Activated CD4-positive, alpha-beta memory T cell treated with anti-CD3 and anti-CD28 coated beads for 36 hours (primary cell): ENCODE results near the gene PTOV1. TPM values are rescaled to one million over a fixed set of nuclear protein-coding genes. Genes with fewer than 3 reads are reported as not detected.

Source experiments
- CTCF ChIA-PET: fragments of 350-600 bp; sonication (Branson Sonifier 250); formaldehyde crosslinking; loops from one replicate; lab custom pipeline; 2021; ENCODE audit warnings: antibody characterized with exemption, inconsistent platforms; lab: Charles Lee
- POLR2A ChIA-PET: fragments of 350-600 bp; sonication (Branson Sonifier 250); formaldehyde crosslinking; loops from one replicate; lab custom pipeline; 2021; ENCODE audit warnings: antibody characterized with exemption; lab: Charles Lee
- DNase-seq: peaks from one replicate; pipeline ENCODE4 v3.0.0-alpha.2; 2020
- H3K27ac Mint-ChIP-seq: one replicate; pipeline ENCODE4 v1.8.0; 2021; ENCODE audit warnings: mixed read lengths
- H3K27me3 Mint-ChIP-seq: one replicate; pipeline ENCODE4 v1.8.0; 2021; ENCODE audit warnings: mixed read lengths
- H3K36me3 Mint-ChIP-seq: one replicate; pipeline ENCODE4 v1.8.0; 2021; ENCODE audit warnings: mixed read lengths
- H3K4me1 Mint-ChIP-seq: one replicate; pipeline ENCODE4 v1.8.0; 2021; ENCODE audit warnings: low read depth, mixed read lengths
- H3K4me3 Mint-ChIP-seq: one replicate; pipeline ENCODE4 v1.8.0; 2021; ENCODE audit warnings: mild to moderate bottlenecking, mixed read lengths
- H3K9me3 Mint-ChIP-seq: one replicate; pipeline ENCODE4 v1.8.0; 2021; ENCODE audit warnings: mixed read lengths
- intact Hi-C: fragments of 100-400 bp; cut with micrococcal nuclease; formaldehyde crosslinking; loops from one replicate; pipeline ENCODE4 v1.15.1; 2023
- total RNA-seq, 2 experiments: library from RNA; stranded (reverse); gene quantifications; one replicate each; pipeline ENCODE4 v1.2.3, GENCODE V29; 2021

PTOV1 gene
- total RNA-seq, 2 experiments from 2014 or later: 105 to 108 TPM

DNA sequence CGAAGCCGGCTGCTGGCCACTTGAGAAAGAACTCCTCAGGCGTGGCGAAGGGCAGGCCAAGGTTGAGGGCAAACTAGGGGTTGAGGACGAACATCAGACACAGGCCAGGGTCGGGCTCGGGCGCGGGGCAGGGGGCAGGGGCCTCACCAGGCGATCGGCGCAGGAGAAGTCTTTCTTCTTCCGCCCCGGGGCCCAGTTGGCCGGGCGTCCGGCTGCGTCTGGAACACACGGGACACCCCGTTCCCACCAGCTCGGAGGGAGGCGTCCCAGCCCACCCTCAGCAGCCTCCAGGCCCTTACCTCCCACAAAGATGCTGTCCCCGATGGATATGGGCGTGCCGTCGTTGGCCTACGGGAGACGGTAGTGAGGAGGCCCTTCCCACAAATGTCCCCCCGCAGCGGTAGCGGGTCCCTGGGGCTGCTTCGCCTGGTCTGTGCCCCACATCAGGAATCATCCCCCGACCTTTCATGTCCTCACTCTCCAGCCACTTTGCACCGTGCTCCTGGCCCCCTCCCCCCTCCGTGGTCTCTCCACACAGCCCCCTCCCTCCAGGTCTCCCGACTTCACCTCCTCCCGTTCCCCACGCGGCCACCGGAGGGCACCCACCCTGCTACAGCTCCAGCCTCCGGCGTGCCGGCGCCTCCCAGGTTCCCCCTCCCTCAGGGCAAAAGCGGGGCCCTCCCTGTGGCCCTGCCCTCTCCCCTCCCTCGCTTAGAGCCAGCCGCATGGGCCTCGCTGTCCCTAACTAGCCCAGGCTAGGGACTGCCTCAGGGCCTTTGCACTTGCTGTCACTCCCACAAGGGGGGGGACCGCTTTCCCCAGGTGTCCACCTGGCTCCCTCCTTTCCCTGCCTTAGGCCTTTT, 11.7 kb downstream of the PTOV1 start:
- Mint-ChIP-seq H3K4me3 (no peak overlapping the region), H3K36me3 (peaks cover 54% of the 10 kb centered on the region), H3K4me1 (peaks cover 28% of the 10 kb centered on the region), H3K27ac (no peak overlapping the region), H3K9me3 (no peaks in the 10 kb centered on the region), H3K27me3 (no peaks in the 10 kb centered on the region)
- intact Hi-C loops: no loop called here
- DNase-seq: peak; percentile 38
- ChIA-PET POLR2A (interaction anchor here (1.1 kb wide), 1 partner anchor 9 kb away, joined by 3 read pairs; no protein-coding TSS in a partner anchor), CTCF (interaction anchor here (1.4 kb wide), 1 partner anchor 53 kb away, joined by 4 read pairs; no protein-coding TSS in a partner anchor)

DNA sequence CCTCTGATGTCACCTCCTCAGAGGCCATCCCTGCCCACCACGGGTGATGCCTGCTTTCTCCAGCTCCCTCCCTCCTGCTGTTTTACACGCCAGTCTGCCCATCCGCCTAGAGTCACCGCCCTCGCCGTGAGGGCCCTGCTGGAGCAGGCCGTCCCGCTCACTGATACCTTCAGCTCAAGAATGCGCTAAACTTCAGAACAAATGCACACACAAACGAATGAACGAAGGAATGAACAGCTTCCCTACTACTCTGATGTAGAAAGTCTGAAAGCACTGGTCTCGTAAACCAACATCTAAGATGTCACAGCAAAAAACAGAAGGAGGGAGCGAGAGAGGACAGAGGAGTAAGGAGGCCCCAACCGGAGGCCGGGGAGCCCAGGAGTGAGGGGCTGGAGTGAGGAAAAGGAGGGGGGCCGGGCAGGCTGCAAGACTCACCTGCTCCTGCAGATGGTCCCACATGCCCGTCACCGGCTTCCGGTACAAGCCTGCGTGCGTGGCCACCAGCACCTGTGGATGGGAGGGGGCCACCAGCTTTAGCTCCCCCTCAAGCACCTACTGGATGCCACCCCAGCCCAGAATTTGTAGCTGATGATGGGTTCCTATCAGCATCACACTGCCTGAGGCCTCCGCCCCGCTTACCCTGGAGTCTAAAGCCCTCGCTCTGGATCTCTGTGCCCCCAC, 12.4 kb downstream of the PTOV1 start:
- Mint-ChIP-seq H3K4me1 (peaks cover 35% of the 10 kb centered on the region), H3K4me3 (no peak overlapping the region)

DNA sequence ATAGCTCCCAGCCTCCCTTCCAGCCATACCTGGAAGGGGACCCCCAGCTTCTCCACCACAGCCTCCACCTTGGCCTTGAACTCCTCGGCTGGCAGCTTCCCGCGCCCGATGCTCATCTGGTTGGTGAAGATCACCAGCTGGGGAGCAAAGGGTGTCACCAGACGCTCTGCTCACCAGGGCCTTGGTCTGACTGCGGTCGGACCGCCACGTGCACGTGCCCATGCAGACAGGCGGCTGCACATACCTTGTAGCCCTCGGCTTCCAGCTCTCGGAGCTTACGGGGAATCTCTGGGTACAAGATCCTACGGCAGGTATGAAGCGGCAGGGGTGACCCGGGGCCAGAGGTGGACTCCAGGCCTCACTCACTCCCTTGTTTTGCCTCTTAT, 13.0 kb downstream of the PTOV1 start:
- H3K27ac Mint-ChIP-seq: no peak overlapping the region
- CTCF ChIA-PET: interaction anchor here (1.1 kb wide), 1 partner anchor 13 kb away, joined by 3 read pairs; the partner anchor contains the start of gene PTOV1
- H3K4me3 Mint-ChIP-seq: no peak overlapping the region
- no peak for DNase-seq
- H3K4me1 Mint-ChIP-seq: peaks cover 40% of the 10 kb centered on the region
- H3K36me3 Mint-ChIP-seq: peaks cover 48% of the 10 kb centered on the region
- no peaks in the 10 kb centered on the region for H3K9me3 Mint-ChIP-seq
- POLR2A ChIA-PET: interaction anchor here (1.1 kb wide), 1 partner anchor 10 kb away, joined by 3 read pairs; no protein-coding TSS in a partner anchor
- no peaks in the 10 kb centered on the region for H3K27me3 Mint-ChIP-seq
- intact Hi-C loops: no loop called here

More for the DNA sequence above, 12.4 kb downstream of the PTOV1 start:
- ChIA-PET POLR2A (interaction anchor here (1.1 kb wide), 1 partner anchor 10 kb away, joined by 3 read pairs; no protein-coding TSS in a partner anchor), CTCF (interaction anchor here (1.1 to 1.4 kb wide), 2 partner anchors 13 to 54 kb away, joined by 3 to 4 read pairs; partner anchors contain the start of gene PTOV1)
- H3K27ac Mint-ChIP-seq: no peak overlapping the region
- DNase-seq: no peak
- intact Hi-C loops: no loop called here
- H3K36me3 Mint-ChIP-seq: peaks cover 50% of the 10 kb centered on the region
- H3K27me3 Mint-ChIP-seq: no peaks in the 10 kb centered on the region
- no peaks in the 10 kb centered on the region for H3K9me3 Mint-ChIP-seq

GRCh38 chr19:49864890-49865289, 13.9 kb downstream of the PTOV1 start:
- H3K36me3 Mint-ChIP-seq: peaks cover 45% of the 10 kb centered on the region
- DNase-seq: no peak
- intact Hi-C loops: loop anchor here (5.0 kb wide), 2 partner anchors 48 to 273 kb away; partner anchors contain the start of genes MED25 and PRR12
- no peak overlapping the region for H3K4me3 Mint-ChIP-seq
- H3K27me3 Mint-ChIP-seq: no peaks in the 10 kb centered on the region
- no peak overlapping the region for H3K27ac Mint-ChIP-seq
- ChIA-PET POLR2A (interaction anchor here (1.0 kb wide), 1 partner anchor 12 kb away, joined by 6 read pairs; the partner anchor contains the start of genes AKT1S1 and TBC1D17), CTCF (interaction anchor here (0.7 to 1.1 kb wide), 2 partner anchors 11 to 119 kb away, joined by 3 read pairs; no protein-coding TSS in a partner anchor)
- peaks cover 40% of the 10 kb centered on the region for H3K4me1 Mint-ChIP-seq
- H3K9me3 Mint-ChIP-seq: no peaks in the 10 kb centered on the region

- POLR2A ChIA-PET: interaction anchor here (0.6 to 1.4 kb wide), 5 partner anchors 13 to 48 kb away, joined by 3 to 5 read pairs (median 4); partner anchors contain the start of gene PTOV1
Observed at GRCh38 chr19:49866933-49867782, 16.2 kb downstream of the PTOV1 start, which contains the start of gene PNKP. TSS of gene PNKP (minus strand) at chr19:49867576. CDS start at chr19:49867204, 372 bp downstream.

DNA sequence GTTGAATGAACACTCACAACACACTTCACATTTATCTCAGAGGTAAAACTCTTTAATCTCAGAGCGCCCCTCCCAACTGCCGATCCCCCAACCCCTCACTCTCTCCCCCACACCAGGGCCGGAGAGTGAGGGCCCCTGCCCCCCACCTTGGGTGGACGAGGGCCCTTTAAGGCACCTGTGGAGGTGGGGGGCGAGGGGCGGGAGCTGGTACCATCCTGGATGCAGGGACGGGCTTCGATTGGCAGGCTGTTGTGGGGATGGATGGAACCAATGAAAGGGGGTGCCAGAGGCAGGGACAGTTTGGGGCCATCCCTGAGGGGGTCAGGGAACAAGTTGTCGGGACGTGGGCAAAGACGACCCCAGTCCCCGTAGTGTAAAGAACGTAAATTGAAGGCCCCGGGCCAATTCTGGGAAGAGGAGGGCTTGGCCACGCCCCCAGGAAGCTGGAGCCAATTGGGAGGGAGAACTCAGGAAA, 18.1 kb downstream of the PTOV1 start:
- ChIA-PET POLR2A (interaction anchor here (0.6 to 1.3 kb wide), 8 partner anchors 10 to 310 kb away, joined by 3 to 8 read pairs (median 5); partner anchors contain the start of genes ATF5, IL4I1, NUP62 and PTOV1), CTCF (interaction anchor here (1.0 to 1.3 kb wide), 5 partner anchors 11 to 26 kb away, joined by 3 to 4 read pairs (median 3); partner anchors contain the start of gene PTOV1)
- Mint-ChIP-seq H3K27me3 (no peaks in the 10 kb centered on the region), H3K36me3 (peaks cover 25% of the 10 kb centered on the region), H3K27ac (no peak overlapping the region), H3K9me3 (no peaks in the 10 kb centered on the region), H3K4me3 (no peak overlapping the region), H3K4me1 (peaks cover 51% of the 10 kb centered on the region)
- intact Hi-C loops: loop anchor here (1.0 to 5.0 kb wide), 5 partner anchors 8 to 277 kb away; partner anchors contain the start of genes AKT1S1, MED25, PRMT1 and PRR12
- DNase-seq: no peak

More at GRCh38 chr19:49866933-49867782, 16.2 kb downstream of the PTOV1 start, which contains the start of gene PNKP:
- Mint-ChIP-seq H3K27me3 (no peaks in the 10 kb centered on the region), H3K9me3 (no peaks in the 10 kb centered on the region), H3K4me3 (no peak within 1 kb of the TSS), H3K27ac (no peak within 1 kb of the TSS), H3K36me3 (peaks cover 33% of the 10 kb centered on the region), H3K4me1 (peaks cover 53% of the 10 kb centered on the region)
- CTCF ChIA-PET: interaction anchor here (1.1 kb wide), 1 partner anchor 17 kb away, joined by 11 read pairs; no protein-coding TSS in a partner anchor
- intact Hi-C loops: loop anchor here (1.0 to 5.0 kb wide), 4 partner anchors 17 to 275 kb away; partner anchors contain the start of genes MED25, PRR12 and RRAS
- peak; percentile 96 for DNase-seq

DNA sequence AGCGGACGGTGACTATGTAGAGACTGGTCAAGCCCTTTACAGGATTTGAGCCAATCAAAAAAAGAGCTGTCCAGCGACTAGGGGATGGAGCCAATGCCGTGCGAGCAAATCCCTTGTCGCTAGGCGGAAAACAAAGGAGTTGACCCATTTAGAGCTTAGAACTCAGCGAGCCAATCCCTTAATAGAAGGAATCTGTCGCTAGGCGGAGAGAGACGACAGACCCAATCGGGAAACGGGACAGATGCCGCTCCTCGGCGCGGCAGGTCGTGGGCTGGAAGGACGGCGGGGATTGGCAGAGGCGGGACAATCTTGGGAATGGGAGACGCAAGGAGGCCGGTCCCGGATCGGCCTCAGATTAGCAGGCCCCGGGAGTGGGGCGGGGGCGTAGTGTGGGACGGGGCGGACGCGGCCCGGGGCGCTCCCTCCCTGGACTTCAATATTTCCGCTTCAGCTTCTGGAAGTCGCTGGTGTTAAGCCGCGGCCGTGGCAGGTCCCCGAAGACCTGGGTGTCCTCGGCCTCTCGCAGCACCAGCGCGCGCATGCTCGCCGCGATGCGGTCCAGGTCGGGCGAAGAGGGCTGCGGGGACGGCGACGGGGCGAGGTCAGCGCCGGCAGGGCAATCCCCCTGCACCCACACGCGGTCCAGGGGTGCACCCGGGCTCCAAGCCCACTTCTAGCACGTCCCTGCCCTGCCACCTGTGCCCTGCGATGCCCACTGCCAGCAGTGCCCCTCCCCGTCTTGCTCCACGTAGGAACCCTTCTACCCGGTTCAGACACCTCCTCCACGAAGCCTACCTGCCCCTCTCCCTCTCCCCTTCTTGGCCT, 18.7 kb downstream of the PTOV1 start:
- intact Hi-C loops: loop anchor here (1.0 to 5.0 kb wide), 5 partner anchors 8 to 277 kb away; partner anchors contain the start of genes AKT1S1, MED25, PRMT1 and PRR12
- H3K9me3 Mint-ChIP-seq: no peaks in the 10 kb centered on the region
- ChIA-PET CTCF (interaction anchor here (1.0 to 1.3 kb wide), 4 partner anchors 12 to 26 kb away, joined by 3 to 4 read pairs (median 3); partner anchors contain the start of gene PTOV1), POLR2A (interaction anchor here (0.6 to 1.3 kb wide), 9 partner anchors 11 to 311 kb away, joined by 3 to 8 read pairs (median 5); partner anchors contain the start of genes ATF5, IL4I1, NUP62 and PTOV1)
- DNase-seq: peak; percentile 96
- no peak overlapping the region for H3K27ac Mint-ChIP-seq
- no peak overlapping the region for H3K4me3 Mint-ChIP-seq
- H3K4me1 Mint-ChIP-seq: peaks cover 50% of the 10 kb centered on the region
- H3K36me3 Mint-ChIP-seq: peaks cover 18% of the 10 kb centered on the region
- H3K27me3 Mint-ChIP-seq: no peaks in the 10 kb centered on the region

GRCh38 chr19:49870309-49870901, 19.4 kb downstream of the PTOV1 start:
- no peak overlapping the region for H3K27ac Mint-ChIP-seq
- no peak overlapping the region for H3K4me3 Mint-ChIP-seq
- DNase-seq: no peak
- no peaks in the 10 kb centered on the region for H3K27me3 Mint-ChIP-seq
- ChIA-PET POLR2A (interaction anchor here (1.2 to 1.3 kb wide), 2 partner anchors 25 to 41 kb away, joined by 6 to 7 read pairs; no protein-coding TSS in a partner anchor), CTCF (interaction anchor here (1.3 kb wide), 1 partner anchor 25 kb away, joined by 3 read pairs; no protein-coding TSS in a partner anchor)
- H3K4me1 Mint-ChIP-seq: peaks cover 51% of the 10 kb centered on the region
- no peaks in the 10 kb centered on the region for H3K9me3 Mint-ChIP-seq
- intact Hi-C loops: no loop called here
- H3K36me3 Mint-ChIP-seq: peaks cover 13% of the 10 kb centered on the region

- Mint-ChIP-seq H3K27me3 (no peaks in the 10 kb centered on the region), H3K9me3 (no peaks in the 10 kb centered on the region), H3K4me1 (peaks cover 44% of the 10 kb centered on the region), H3K36me3 (peaks cover 8% of the 10 kb centered on the region), H3K4me3 (no peak overlapping the region), H3K27ac (peak overlapping the region; percentile 31)
- intact Hi-C loops: no loop called here
- POLR2A ChIA-PET: no interaction called here
- CTCF ChIA-PET: no interaction called here
- no peak for DNase-seq
Observed at GRCh38 chr19:49871349-49871985, 20.5 kb downstream of the PTOV1 start.
